NCI-H2196 (cell line): Measurements from ENCODE around the gene TAF15.
A peak's percentile ranks its signal among the peaks of the same experiment; 100 is the strongest.

Experiments used
- DNase-seq: peaks from one replicate; lab custom pipeline; 2025; ENCODE audit not compliant: unreplicated experiment; lab: John Stamatoyannopoulos, UW

Gene TAF15

DNA sequence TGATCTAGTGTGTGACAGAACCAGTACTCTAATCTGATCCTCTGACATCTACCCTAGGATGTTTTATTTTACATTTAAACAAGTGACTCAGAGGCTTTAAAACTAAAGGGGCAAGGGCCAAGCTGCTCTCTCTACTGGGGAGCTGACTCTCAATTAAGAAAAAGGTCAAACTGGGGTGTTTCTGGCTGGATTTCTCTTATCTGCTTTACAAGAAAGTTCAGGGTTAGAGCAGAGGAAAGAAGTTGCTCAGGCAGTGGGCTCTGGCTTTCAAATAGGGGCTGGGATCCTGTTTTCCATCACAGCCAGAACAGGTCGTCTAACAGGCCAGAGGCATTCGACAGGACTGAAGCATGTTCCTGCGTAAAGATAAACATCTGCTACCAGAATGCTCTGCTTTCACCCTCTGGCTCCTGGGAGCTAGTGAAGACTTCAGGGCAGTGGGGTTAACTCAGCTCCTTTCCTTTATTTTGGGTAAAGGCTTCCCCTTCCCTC, 22.3 kb upstream of the TAF15 start:
- DNase-seq, result no peak

DNA sequence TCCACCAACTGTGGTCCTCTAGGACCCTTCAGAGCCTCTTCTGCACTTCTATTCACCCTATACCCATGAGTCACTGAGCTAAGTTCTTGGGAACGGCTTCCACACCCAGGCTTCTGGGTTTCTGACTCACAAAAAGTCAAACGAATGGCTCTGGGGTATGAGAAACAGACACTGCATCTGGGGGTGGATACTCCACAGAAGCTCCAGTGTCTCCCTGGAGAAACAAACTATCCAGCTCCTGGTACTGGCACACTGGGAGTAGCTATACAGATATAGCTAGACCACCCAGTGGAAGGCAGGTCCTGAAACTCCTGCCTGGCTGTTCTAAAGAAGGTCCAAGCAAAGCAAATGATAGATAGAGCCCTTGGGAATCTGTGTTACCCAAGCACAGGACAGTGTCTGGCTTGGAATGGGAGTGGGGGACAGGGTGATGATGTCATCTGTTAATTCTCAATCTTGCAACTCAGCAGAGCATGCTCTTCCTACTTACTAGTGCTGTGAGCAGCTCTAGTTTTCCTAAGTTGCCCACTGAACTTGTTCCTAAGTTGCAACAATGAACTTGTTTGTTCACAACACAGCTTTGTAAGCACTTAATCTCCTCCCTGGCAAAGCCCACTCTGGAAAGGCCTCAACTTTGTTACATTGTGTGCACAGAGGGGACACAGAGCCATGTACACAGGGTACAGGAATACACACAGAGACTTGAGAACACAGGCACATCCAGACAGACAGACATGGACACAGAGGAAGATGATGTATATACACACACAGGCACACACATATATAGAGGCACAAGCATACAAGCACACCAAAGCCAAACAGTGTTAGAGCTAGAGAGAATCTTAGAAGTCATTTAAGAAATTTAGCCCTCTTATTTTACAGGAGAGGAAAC, 20.6 kb upstream of the TAF15 start:
- no peak for DNase-seq

DNA sequence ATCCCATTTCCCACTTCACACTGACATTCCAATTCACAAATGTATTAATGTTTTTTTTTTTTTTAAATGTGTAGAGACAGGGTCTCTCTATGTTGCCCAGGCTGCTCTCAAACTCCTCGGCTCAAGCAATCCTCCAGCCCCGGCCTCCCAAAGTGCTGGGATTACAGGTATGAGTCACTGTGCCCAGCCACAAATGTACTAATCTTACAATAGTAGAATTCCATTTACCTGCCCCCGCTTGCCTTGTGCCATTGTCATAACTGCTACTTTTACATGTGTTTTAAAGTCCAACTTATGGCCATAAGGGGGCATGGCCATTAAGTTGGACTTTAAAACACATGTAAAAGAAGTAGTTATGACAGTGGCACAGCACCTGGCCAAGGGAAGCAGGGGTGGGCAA, 18.4 kb upstream of the TAF15 start:
- no peak for DNase-seq

DNA sequence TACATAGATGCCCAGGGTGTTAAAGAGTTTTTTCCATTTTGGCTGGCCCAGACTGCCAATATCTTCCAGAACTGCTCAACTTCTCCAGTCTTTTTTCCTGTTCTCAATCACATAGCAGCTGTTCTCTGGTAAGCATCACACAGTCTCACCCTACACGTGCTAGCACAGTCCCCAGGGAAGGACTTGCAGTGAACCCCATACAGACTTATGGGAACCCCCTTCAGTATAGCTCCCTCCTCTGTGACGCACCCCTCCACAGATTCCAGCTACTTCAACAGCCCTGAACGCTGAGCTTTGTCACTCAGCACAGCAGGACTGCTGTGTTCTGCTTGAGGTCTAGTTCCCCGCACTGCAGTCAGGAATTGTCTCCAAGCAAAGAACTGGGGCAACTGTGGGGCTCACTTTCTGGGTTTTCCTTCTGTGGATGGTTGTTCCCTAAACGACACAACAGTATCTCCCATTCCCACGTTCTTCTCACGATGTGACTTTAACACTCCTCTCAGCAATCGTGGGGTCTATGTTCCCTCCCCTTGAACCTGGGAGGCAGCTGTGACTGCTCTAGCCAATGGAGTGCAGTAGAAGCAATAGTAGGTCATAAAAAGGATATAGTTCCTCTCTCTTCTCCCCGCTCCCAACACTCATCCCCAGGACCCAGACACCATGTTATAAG, 17.5 kb upstream of the TAF15 start:
- no peak for DNase-seq

DNA sequence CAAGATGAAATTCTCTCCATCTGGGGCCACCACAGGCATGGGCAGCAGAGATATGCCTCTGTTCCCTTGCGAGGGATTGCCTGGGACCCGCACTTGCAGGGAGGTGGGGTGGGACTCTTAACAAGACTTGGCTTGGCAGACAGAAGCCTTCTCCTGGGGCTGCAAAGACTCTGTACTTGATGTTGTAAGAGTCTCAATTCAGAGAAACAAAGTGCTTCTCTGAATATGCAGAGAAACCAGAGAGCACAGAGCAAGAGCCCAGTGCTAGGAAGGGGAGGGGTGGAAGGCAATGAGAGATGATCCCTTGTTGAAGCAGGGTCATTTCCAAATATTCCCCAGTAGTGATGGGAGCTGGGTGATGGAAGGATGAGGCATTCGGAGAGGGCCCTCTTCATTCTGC, 16.0 kb upstream of the TAF15 start:
- DNase-seq, result no peak

DNA sequence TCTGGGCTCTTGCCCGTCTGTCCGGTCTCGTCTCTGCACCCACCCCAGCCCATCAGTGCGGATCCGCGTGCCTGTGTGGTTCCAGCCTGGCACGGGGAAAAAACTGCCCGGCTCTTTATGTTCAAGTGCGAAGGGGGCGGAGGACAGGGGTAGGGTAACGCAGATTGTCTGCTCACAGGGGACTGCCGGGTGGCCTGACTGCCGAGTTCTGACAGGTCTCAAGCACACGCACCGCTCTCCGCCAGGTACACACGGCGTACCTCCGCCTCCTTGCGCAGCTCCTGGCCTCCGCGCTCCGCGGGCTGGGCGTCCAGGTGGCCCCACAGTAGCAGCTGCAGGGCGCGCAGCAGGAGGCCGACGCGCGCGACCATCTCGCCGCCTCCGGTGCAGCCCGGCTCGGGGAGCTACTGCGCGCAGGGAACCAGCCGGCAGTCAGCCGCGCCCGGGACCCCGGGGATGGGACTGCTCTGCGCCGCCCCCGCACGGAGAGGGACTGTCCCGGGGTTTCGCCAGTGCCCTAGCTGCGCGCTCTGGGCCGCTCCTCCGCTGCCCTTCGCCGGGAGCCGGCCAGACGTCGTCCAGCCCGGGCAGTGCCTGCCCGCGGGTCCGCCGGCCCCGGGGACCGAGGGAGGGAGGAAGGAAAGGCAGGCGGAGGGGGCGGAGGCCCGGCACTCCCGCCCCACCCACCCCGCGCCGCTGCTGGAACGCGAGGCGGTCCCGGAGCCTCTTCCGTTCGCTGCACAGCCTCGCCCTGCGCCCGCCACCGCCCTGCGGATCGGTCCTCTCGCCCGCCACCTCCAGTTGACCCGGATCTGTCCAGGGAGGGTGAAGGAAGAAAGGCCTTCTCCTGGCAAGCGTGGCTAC, 14.0 kb upstream of the TAF15 start, which contains the start of gene MMP28:
Gene MMP28 (minus strand): TSS at position 635 of the 864 bp plus-strand sequence. CDS start 264 bp downstream, at position 371.
- peak; percentile 26 for DNase-seq

DNA sequence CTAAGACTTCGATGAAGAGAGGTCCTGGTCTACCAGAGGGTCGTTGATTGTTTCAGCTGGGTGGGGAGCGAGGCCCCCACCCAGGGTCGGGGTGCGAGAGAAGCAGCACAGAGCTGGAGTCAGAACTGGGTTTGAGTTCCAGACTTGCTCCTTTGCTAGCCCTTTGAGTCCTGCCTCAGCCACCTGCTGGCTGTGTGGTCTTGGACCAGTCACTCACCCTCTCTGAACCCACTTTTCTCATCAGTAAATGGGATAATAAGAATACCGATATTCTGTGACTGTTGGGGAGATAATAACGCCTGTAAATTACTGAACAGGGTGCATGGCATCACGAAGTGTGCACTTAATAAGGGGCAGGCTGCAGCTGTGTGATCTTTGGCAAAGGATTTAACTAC, 13.4 kb upstream of the TAF15 start:
- DNase-seq, result no peak

DNA sequence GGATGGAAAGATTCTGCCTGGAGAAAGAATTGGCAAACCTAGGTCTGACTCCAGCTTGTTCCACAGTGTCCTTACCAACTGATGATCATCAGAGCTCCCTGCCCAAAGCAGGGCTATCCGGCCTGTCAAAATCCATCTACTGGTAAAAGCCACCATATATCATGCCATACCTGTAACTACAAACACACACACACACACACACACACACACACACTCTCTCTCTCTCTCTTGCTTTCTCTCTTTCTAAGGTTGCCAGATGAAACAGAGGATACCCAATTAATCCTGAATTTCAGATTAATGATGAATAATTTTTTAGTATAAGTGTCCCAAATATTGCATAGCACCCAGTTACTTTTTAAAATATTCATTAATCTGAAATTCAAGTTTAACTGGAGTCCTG, 12.3 kb upstream of the TAF15 start:
- DNase-seq, result no peak

DNA sequence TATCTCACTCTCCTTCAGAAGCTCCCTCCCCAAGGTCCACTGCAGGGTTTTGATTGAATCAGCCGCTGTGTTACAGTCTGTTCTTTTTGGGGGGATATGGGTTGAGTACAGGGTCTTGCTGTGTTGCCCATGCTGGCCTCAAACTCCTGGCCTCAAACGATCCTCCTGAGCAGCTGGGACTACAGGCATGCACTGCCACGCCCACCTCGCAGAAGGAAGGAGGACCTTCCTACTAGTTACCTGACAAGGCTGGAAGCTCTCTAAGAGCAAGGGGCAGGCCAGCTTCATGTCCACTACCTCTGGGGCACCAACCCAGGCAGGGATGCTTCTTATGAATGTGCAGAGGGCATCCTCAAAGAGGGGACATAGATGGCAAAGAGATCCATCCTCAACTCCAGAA, 11.9 kb upstream of the TAF15 start:
- no peak for DNase-seq

DNA sequence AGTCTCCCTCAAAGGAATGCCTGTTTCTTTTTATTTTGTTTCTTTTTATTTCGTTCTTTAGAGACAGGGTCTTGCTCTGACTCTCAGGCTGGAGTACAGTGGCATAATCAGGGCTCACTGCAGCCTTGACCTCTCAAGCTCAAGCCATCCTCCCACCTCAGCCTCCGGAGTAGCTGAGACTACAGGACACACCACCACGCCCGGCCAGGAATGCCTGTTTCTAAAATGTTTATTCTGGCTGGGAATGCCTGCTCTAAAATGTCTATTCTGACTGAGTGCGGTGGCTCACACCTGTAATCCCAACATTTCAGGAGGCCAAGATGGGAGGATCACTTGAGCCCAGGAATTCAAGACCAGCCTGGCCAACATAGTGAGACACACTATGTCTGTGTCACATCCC, 11.4 kb upstream of the TAF15 start:
- DNase-seq, result no peak

DNA sequence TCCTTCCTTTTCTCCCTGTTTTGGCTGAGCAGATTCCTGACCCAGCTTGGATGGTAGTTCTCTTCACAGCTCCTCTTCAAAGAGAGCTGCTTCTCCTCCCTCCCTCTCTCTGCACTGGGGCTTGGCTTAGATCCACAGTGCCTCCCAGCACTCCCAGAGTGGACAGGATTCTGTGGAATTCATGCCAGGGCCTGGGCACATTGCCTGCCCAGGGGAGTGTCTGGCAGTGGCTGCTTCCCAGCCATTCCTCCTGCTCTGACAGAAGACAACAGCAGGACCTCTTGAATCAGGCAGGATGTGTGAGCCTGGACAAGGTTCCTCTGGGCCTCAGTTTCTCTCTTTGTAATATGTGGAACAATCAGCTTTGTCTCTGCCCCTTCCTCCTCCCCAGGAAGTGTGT, 9.3 kb upstream of the TAF15 start:
- DNase-seq, result peak; percentile 38

DNA sequence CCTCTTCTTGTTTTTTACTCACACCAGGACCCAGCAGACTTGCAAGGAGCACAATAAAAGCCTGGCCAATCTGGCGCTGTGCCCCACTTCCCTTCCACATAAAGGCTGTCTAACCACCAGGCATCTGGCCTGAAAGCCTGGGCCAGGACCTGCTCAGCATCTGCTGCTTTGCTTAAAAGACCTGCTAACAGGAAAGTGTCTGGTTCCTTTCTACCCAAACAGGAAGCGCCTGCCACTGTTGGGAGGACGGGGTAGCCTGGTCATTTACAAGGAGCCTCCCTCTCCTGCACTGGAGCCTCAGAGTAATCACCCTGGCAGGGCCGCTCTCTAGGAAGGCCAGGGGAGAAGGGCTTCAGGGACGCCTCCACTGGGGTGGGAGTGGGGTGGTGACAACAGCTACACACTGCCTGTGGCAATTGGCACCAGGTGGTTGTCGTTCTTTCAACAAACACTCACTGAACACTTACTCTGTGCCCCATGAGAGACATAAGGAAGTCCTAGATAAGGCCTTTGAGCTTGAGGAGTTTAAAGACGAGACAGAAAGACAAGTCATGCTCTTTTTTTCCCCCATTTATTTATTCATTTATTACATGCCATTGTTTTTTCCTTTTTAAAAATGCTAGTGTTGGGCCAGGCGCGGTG, 7.6 kb upstream of the TAF15 start:
- DNase-seq, result peak; percentile 46

DNA sequence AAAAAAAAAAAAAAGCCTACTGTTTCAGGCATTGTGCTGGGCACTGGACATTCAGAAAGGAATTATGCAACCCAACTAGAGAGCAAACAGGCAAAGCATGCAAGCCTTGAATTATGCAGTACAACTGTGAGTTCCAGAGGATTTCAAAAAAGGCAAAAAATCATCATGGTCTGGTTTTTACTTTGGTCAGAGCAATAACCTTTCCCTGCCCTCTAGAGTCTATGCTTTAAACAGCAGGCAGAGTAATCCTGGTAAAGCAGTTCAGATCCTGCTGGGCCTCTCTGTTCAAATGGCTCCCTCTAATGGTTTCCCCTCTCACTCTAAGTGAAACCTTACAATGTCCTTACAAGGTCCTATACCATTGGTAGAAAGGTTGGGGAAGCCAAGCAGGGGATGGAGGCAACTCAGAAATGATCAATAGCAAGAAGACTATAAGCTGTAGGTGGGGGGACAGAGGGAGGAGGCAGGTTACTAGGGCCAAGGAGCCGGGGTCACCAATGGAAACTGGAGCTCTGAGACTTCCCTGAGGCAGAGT, 4.6 kb upstream of the TAF15 start:
- peak; percentile 63 for DNase-seq

DNA sequence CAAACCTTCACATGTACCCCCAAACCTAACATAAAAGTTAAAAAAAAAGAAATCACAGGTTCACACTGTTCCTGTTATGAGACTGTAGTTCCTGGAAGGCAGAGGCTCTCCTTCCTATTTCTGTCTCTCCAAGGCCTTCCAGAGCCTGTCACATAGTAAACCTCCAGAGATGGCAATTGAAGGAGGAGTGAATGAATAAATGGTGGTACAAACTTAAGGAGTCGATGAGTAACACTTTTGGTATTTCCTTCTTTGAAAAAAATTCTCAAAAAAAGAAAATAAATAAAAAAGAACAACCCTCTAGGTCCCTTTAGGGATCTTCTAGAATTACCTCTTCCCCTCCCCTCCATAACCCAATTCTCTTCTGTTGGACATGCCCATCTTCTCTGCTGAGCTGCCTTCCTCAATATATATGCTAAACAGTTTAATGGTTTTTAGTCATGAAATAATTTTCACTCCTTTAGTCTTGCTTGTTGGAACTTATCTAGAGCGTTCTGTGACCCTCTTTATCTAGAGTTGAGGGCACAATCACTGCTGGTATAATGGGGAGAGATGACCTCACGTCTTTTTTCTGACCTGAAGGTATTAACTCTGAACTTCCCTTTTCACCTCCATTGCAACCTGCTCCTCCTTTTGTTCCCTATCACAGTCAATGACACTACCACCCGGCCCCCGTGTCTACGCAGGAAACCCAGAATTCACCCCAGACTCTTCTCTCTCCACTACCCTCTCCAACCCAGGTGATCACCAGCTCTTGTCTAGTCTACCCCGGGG, 1.7 kb upstream of the TAF15 start:
- DNase-seq, result no peak

DNA sequence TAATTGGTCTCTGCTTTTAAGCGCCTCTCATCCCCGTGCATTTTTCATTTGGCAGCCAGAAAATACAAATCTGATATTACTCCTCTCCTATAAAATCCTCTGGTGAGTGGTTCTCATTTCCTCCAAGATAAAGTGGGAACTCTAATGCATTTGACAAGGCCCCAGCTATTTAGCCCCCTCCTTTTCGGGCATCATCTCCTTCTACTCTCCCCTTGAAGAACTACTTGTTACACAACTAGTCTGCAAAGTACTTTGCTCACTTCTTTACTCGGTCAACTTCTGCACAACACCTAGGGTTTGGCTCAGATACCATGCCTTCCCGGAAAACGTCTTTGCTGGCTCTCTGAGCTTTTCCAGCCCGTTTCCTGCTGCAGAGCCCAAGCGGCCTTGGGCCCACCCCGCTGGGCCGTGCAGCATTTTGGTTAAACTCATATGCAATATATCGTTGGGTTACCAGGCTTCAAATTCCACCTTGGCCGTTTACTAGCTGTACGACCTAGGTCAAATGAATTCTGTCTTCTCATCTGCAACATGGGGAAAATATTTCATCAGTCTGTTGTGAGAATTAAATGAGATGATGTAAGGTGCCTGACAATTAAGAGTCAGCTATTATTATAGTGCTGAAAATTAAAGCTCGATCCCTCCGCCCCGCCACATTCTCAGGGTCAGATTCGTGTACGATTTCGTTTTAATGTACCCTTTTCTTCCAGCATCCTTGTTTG, 883 bp upstream of the TAF15 start:
- no peak for DNase-seq

DNA sequence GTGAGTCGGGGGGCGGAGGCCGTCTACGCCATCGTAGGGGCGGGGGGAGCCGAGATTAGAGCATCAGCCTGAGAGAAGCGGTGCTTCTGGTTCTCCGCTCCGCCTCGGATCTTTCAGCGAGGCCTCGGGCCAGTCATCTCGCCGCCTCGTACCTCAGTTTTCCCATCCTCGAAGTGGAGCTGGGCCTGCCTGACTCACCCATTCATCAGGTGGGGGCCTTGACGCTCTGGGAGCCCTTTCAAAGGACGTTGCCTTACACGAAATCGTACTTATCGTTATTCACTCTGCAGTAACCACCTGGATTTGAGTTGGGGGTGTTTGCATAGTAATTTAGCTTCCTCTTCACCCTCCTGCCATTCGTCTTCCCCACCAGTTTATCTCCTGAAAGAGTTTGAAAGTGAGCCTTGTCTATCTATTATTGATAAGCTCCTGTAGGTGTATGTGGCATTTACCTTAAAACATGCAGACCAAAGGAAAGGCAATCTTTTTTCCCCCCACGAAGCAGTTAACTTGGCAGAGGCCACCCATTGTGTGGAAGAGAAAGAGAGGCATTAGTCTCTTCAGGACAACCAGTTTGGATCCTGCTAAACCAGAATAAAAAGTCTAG, 674 bp downstream of the TAF15 start:
- no peak for DNase-seq

DNA sequence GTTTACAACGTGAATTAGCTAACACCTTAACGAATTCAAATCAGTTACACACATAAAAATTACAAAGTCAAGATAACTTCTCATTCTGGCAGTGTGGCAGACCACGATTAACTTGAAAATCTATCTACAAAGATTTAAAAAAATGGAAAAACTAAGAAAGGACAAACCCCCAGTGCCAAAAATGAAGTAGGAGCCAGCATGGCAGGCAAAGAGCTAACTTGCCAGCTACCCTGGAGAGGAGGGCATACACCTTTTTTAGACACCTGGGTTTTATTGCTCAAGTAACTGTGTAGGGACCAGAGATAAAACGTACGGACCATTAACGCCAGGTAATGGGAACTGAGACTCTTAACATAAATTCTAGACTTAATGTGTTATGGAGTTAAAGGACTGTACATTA, 2.5 kb downstream of the TAF15 start:
- DNase-seq, result no peak

DNA sequence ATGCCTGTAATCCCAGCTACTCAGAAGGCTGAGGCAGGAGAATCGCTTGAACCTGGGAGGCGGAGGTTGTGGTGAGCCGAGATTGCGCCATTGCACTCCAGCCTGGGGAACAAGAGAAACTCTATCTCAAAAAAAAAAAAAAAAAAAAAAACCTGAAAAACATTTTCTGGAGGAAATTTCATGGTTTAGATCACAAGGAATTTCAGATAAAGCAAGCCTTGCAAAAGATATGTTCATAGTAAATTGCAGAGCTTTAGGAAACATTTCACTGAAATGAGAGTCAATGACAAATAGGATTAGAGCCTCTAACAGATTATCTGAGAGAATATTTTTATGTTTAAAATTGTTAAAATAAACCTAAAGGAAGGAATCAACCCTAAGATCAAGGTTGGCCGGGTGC, 3.2 kb downstream of the TAF15 start:
- DNase-seq, result no peak

DNA sequence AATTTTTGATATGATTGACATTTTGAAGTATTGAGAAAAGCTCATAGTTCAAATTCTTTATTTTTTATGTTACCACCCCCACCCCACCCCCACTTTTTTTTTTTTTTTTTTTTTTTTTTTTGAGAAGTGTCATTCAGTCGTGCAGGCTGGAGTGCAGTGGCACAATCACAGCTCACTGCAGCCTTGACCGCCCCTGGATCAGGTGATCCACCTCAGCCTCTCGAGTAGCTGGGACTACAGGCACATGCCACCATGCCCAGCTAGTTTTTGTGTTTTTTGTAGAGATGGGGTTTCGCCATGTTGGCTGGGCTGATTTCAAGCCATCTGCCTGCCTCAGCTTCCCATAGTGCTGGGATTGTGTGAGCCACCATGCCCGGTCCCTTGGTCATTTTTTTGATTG, 7.4 kb downstream of the TAF15 start:
- no peak for DNase-seq
